Osteocyte (in vitro differentiated cells): Measurements from ENCODE around the gene RICTOR. TPM values are rescaled to one million over a fixed set of nuclear protein-coding genes. Genes with fewer than 3 reads are reported as not detected.
A peak's percentile ranks its signal among the peaks of the same experiment; 100 is the strongest.

ENCODE experiments used
- DNase-seq: peaks from one replicate; pipeline ENCODE4 v3.0.0; 2021; ENCODE audit warnings: mixed read lengths; ENCODE audit not compliant: unreplicated experiment; ENCODE audit errors: extremely low spot score
- H3K27ac Mint-ChIP-seq: one replicate; pipeline ENCODE4 v1.8.0; 2021; ENCODE audit warnings: mild to moderate bottlenecking, mixed read lengths; ENCODE audit not compliant: unreplicated experiment
- H3K27me3 Mint-ChIP-seq: one replicate; pipeline ENCODE4 v1.8.0; 2021; ENCODE audit warnings: mixed read lengths; ENCODE audit not compliant: unreplicated experiment
- H3K36me3 Mint-ChIP-seq: one replicate; pipeline ENCODE4 v1.8.0; 2021; ENCODE audit warnings: mixed read lengths; ENCODE audit not compliant: unreplicated experiment
- H3K4me1 Mint-ChIP-seq: one replicate; pipeline ENCODE4 v1.8.0; 2021; ENCODE audit warnings: mixed read lengths; ENCODE audit not compliant: unreplicated experiment
- H3K4me3 Mint-ChIP-seq: one replicate; pipeline ENCODE4 v1.8.0; 2021; ENCODE audit warnings: mild to moderate bottlenecking, moderate library complexity, mixed read lengths; ENCODE audit not compliant: unreplicated experiment
- H3K9me3 Mint-ChIP-seq: one replicate; pipeline ENCODE4 v1.8.0; 2021; ENCODE audit warnings: mixed read lengths; ENCODE audit not compliant: unreplicated experiment
- CTCF ChIP-seq: fragments of 200-600 bp; sonication (generic); IDR thresholded peaks from 2 replicates; pipeline ENCODE4 v1.5.0; 2021; ENCODE audit warnings: antibody characterized with exemption, mild to moderate bottlenecking, moderate library complexity
- total RNA-seq: library from RNA; stranded (reverse); gene quantifications from 2 replicates; pipeline ENCODE4 v1.2.1, GENCODE V29; 2021

RICTOR gene
- total RNA-seq, 1 donor from 2014 or later, result 31.2 TPM

DNA sequence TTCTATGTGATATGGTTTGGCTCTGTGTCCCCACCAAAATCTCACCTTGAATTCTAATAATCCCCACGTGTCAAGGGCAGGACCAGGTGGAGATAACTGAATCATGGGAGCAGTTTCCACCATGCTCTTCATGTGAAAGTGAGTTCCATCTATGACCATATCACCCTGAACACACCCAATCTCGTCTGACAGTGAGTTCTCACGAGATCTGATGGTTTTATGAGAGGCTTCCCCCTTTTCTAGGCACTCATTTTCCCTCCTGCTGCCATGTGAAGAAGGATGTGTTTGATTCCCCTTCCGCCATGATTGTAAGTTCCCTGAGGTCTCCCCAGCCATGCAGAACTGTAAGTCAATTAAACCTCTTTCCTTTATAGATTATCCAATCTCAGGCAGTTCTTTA lies 64.2 kb downstream of the RICTOR start:
- H3K27me3 Mint-ChIP-seq, result no peaks in the 10 kb centered on the region
- H3K9me3 Mint-ChIP-seq, result peaks cover 3% of the 10 kb centered on the region
- H3K4me3 Mint-ChIP-seq, result no peak overlapping the region
- peaks cover 9% of the 10 kb centered on the region for H3K4me1 Mint-ChIP-seq
- no peak overlapping the region for H3K27ac Mint-ChIP-seq
- no peak for TF ChIP-seq CTCF
- no peak for DNase-seq
- H3K36me3 Mint-ChIP-seq, result peaks cover 43% of the 10 kb centered on the region

- H3K9me3 Mint-ChIP-seq, result peaks cover 3% of the 10 kb centered on the region
- H3K4me1 Mint-ChIP-seq, result peaks cover 4% of the 10 kb centered on the region
Observed at GRCh38 chr5:39009280-39009679, 64.9 kb downstream of the RICTOR start.

DNA sequence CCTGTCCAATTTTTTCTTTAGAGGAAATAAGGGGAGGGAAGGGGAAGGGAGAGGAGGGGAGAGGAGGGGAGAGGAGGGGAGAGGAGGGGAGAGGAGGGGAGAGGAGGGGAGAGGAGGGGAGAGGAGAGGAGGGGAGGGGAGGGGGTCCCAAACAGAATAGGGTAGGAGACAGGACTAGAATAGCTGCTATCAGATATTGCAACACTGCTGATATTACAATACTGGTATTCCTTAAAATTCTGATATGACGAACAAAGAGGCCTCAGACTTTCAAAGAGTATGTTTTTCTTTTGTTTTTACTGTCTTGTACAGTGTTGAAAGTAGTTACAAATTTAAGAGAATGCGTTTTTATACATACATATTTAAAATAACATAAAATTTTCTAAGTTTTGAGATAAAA lies 67.5 kb downstream of the RICTOR start:
- no peak for DNase-seq
- Mint-ChIP-seq H3K4me1 (no peaks in the 10 kb centered on the region), H3K4me3 (no peak overlapping the region), H3K27ac (no peak overlapping the region), H3K9me3 (no peaks in the 10 kb centered on the region), H3K36me3 (peaks cover 41% of the 10 kb centered on the region), H3K27me3 (no peaks in the 10 kb centered on the region)
- TF ChIP-seq CTCF, result no peak

More at GRCh38 chr5:39009280-39009679, 64.9 kb downstream of the RICTOR start:
- Mint-ChIP-seq H3K27ac (no peak overlapping the region), H3K4me3 (no peak overlapping the region), H3K36me3 (peaks cover 44% of the 10 kb centered on the region), H3K27me3 (no peaks in the 10 kb centered on the region)
- no peak for DNase-seq
- TF ChIP-seq CTCF, result no peak

DNA sequence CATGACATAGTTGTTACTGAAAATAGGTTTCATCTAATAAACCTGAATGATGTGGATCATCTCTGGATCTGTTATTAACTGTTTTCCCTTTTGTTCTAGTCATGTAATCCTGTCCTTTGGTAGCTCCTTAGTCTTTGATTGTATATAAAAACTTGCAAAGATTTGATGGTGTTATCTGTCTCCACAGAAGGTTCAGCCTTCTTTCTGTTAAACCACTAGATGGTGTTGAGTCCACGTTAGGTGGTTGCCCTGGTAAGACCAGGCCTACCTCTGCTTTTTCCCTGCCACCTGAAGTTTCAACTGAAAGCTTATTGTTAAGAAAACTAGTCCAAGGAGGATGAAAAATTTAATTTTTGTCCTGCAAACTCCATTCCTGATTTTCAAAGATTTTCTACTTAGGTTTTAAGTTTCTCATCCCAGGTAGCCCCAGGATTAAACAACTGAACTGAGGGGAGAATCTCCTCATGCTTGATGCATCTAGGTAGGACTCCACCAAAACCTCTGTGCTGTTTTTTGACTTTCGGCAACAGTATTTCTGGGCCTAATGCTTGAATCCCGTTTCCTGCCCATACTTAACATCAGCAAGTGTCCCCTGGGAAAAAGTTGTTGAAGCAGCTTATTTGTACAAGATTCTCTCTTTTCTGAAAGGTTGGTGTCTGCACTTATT lies 68.5 kb downstream of the RICTOR start:
- Mint-ChIP-seq H3K27me3 (no peaks in the 10 kb centered on the region), H3K4me1 (no peaks in the 10 kb centered on the region), H3K4me3 (no peak overlapping the region), H3K9me3 (no peaks in the 10 kb centered on the region), H3K27ac (peak overlapping the region; percentile 28), H3K36me3 (peaks cover 41% of the 10 kb centered on the region)
- TF ChIP-seq CTCF, result peak; percentile 22
- no peak for DNase-seq

- no peak for DNase-seq
- H3K4me3 Mint-ChIP-seq, result no peak overlapping the region
- no peaks in the 10 kb centered on the region for H3K4me1 Mint-ChIP-seq
- no peak overlapping the region for H3K27ac Mint-ChIP-seq
- no peaks in the 10 kb centered on the region for H3K27me3 Mint-ChIP-seq
- H3K9me3 Mint-ChIP-seq, result peaks cover 12% of the 10 kb centered on the region
- TF ChIP-seq CTCF, result no peak
- peaks cover 43% of the 10 kb centered on the region for H3K36me3 Mint-ChIP-seq
Observed at GRCh38 chr5:39001683-39002082, 72.5 kb downstream of the RICTOR start.
